ENCODE results near the gene GALP. TPM values are rescaled to one million over a fixed set of nuclear protein-coding genes. Genes with fewer than 3 reads are reported as not detected.

Gene GALP
- total and polyA plus RNA-seq, 2 donors (not counting 3 experiments of a cell fraction or from before 2014, with no cell fraction given) = not detected

DNA sequence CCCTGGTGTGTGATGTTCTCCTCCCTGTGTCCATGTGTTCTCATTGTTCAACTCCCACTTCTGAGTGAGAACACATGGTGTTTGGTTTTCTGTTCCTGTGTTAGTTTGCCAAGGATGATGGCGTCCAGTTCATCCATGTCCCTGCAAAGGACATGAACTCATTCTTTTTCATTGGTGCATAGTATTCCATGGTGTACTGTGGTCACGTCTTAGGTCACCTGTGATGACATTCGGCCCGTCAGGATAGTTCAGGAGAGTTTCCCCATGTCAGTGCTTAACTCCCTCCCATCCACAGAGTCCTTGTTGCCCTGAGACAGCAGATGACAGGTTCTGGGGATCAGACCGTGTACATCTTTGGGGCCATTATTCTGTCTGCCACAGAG lies 26.2 kb upstream of the GALP start:
- dilution Hi-C loops (cut with MboI; ENCODE audit: extremely low pct_ligation_motif_present, low sequenced_read_pairs) = no loop called here
- intact Hi-C loops (cut with micrococcal nuclease) = no loop called here
- Histone ChIP-seq H3K4me3 (replicated peaks in 1 of 3; ENCODE audit: insufficient read depth in 1 of 3, low read depth in 1 of 3, low read length in 3 of 3) (no peak overlapping the region), H4K20me1 (replicated peaks; ENCODE audit: control insufficient read depth, extremely low read depth, insufficient read depth, low read length) (no peaks in the 10 kb centered on the region), H2AFZ (ENCODE audit: low read depth, low read length) (no peak overlapping the region), H3K27ac (ENCODE audit: insufficient read depth, low read depth, low read length) (no peak overlapping the region), H3K4me2 (ENCODE audit: insufficient read depth, low read length) (no peak overlapping the region), H3K9me3 (replicated peaks; ENCODE audit: control insufficient read depth, insufficient read depth, low read length) (no peaks in the 10 kb centered on the region), H3K27me3 (ENCODE audit: control insufficient read depth in 2 of 2, insufficient read depth in 2 of 2, low read length in 2 of 2) (no peaks in the 10 kb centered on the region), H3K36me3 (ENCODE audit: control insufficient read depth in 2 of 2, extremely low read depth in 1 of 2, insufficient read depth in 2 of 2, low read length in 2 of 2) (peaks cover 0 to 18% of the 10 kb centered on the region in 2 experiments), H3K9ac (replicated peaks; ENCODE audit: extremely low read depth, insufficient read depth, low read length) (no peak overlapping the region), H3K4me1 (ENCODE audit: control insufficient read depth, extremely low read depth, insufficient read depth, low read length) (peaks cover 10% of the 10 kb centered on the region), H3K9me1 (replicated peaks; ENCODE audit: control insufficient read depth, extremely low read depth, insufficient read depth, low read length) (no peaks in the 10 kb centered on the region), H3K79me2 (ENCODE audit: control insufficient read depth, insufficient read depth, low read length) (peaks cover 4% of the 10 kb centered on the region)
- ChIA-PET POLR2A (no interaction called here), CTCF (no interaction called here)
- TF ChIP-seq POLR2AphosphoS5 (IDR thresholded peaks at IDR 0.05; ENCODE audit: insufficient read depth, low read depth, low read length) (no peak), JUN (IDR thresholded peaks at IDR 0.05; ENCODE audit: borderline replicate concordance, insufficient read depth, insufficient read length, low read depth) (no peak), GATA2 (IDR thresholded peaks at IDR 0.05; ENCODE audit: insufficient read depth, insufficient read length, low read depth, low read length) (no peak), MYC (IDR thresholded peaks at IDR 0.05; ENCODE audit: low read depth, low read length) (no peak), EZH2 (IDR thresholded peaks at IDR 0.05; ENCODE audit: borderline replicate concordance, low read depth, low read length, severe bottlenecking) (no peak), POLR2A (IDR thresholded peaks at IDR 0.05; ENCODE audit: low read depth, low read length) (no peak), FOS (IDR thresholded peaks at IDR 0.05; ENCODE audit: borderline replicate concordance, insufficient read depth, low read length) (no peak)
- TF ChIP-seq, protein P1, sequence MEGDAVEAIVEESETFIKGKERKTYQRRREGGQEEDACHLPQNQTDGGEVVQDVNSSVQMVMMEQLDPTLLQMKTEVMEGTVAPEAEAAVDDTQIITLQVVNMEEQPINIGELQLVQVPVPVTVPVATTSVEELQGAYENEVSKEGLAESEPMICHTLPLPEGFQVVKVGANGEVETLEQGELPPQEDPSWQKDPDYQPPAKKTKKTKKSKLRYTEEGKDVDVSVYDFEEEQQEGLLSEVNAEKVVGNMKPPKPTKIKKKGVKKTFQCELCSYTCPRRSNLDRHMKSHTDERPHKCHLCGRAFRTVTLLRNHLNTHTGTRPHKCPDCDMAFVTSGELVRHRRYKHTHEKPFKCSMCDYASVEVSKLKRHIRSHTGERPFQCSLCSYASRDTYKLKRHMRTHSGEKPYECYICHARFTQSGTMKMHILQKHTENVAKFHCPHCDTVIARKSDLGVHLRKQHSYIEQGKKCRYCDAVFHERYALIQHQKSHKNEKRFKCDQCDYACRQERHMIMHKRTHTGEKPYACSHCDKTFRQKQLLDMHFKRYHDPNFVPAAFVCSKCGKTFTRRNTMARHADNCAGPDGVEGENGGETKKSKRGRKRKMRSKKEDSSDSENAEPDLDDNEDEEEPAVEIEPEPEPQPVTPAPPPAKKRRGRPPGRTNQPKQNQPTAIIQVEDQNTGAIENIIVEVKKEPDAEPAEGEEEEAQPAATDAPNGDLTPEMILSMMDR (IDR thresholded peaks at IDR 0.05; ENCODE audit: extremely low read depth in 1 of 2, insufficient read depth in 1 of 2, low read depth in 1 of 2, low read length in 2 of 2) = no peak
- TF ChIP-seq, protein P2, sequence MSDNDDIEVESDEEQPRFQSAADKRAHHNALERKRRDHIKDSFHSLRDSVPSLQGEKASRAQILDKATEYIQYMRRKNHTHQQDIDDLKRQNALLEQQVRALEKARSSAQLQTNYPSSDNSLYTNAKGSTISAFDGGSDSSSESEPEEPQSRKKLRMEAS (IDR thresholded peaks at IDR 0.05; ENCODE audit: insufficient read depth, insufficient read length) = no peak
- no TSS peak for BruUV-seq (replicated peaks)
- FAIRE-seq (no peak), DNase-seq (ENCODE audit: low read depth, low spot score) (no peak)
